ENCODE measurements around the gene CAMTA1. TPM values are rescaled to one million over a fixed set of nuclear protein-coding genes. Genes with fewer than 3 reads are reported as not detected.

Gene CAMTA1
- total and polyA plus RNA-seq, 4 donors: 48.1 to 140 (median 52.3) TPM

- peaks cover 0 to 5% (median 0%) of the 10 kb centered on the region in 4 donors for H3K9me3 ChIP-seq (ENCODE audit: control insufficient read depth in 4 of 4, insufficient read depth in 3 of 4, low read length in 3 of 4)
- 73 to 75% methylated on average over 11 of the region's 11 CpGs for WGBS, 2 donors
- H3K36me3 ChIP-seq (ENCODE audit: control insufficient read depth in 4 of 4, insufficient read depth in 4 of 4, low read length in 4 of 4): no peaks in the 10 kb centered on the region
- no peaks in the 10 kb centered on the region for H3K4me1 ChIP-seq (ENCODE audit: control insufficient read depth in 5 of 5, insufficient read depth in 5 of 5, low read length in 5 of 5)
- TF ChIP-seq, protein P1, sequence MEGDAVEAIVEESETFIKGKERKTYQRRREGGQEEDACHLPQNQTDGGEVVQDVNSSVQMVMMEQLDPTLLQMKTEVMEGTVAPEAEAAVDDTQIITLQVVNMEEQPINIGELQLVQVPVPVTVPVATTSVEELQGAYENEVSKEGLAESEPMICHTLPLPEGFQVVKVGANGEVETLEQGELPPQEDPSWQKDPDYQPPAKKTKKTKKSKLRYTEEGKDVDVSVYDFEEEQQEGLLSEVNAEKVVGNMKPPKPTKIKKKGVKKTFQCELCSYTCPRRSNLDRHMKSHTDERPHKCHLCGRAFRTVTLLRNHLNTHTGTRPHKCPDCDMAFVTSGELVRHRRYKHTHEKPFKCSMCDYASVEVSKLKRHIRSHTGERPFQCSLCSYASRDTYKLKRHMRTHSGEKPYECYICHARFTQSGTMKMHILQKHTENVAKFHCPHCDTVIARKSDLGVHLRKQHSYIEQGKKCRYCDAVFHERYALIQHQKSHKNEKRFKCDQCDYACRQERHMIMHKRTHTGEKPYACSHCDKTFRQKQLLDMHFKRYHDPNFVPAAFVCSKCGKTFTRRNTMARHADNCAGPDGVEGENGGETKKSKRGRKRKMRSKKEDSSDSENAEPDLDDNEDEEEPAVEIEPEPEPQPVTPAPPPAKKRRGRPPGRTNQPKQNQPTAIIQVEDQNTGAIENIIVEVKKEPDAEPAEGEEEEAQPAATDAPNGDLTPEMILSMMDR (IDR thresholded peaks at IDR 0.05; ENCODE audit: control extremely low read depth, extremely low read depth): no peak
- no peak overlapping the region for H3K9ac ChIP-seq (ENCODE audit: insufficient read depth in 1 of 2, low read length in 2 of 2)
- DNase-seq (no peak), ATAC-seq (ENCODE audit: insufficient read depth, low FRiP score) (no peak)
- no peak overlapping the region for H3K4me3 ChIP-seq
- H3K27ac ChIP-seq (ENCODE audit: low read depth in 1 of 2, low read length in 1 of 2): no peak overlapping the region
- H3K27me3 ChIP-seq (ENCODE audit: control insufficient read depth in 3 of 3, insufficient read depth in 3 of 3, low read length in 2 of 3): peaks cover 1 to 10% (median 2%) of the 10 kb centered on the region in 3 donors
Measured at GRCh38 chr1:7086106-7086505, 300.9 kb downstream of the CAMTA1 start.

DNA sequence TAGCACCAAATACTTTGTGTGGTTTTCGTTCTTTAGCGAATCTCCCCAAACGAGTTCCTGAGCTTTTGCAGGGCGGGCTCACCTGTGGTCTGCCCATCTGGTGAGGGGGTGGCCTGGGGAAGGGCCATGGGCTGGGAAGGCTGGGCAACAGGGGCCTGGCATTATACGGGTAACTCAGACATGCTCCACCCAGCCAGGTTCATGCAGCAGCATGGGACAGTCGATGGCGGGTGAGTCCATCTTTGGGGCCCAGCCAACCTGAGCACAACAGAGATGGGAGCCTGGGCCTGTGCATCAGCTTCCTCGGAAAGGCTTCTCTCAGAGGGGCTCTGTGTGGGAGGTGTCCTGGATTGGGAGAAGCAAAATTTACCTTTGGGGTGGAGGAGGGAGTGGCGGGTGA is 302.6 kb downstream of the CAMTA1 start:
- DNase-seq: no peak

DNA sequence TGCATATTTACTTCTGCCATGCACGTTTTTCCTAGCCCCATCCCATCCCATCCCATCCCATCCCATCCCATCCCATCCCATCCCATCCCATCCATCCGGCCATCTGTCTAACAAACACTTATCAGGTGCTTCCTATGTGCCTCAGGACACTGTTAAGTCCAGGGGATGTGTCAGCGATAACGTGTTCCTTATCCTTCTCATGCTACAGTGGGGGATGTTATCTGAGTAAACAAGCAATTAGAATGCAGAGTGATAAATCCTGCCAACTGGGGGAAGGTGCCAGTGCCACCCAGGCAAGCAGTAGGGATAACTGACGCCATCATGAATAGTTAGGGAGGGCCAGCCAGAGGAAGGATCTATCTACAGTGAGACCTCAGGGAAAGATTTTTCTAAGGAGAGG is 304.2 kb downstream of the CAMTA1 start:
- peaks cover 0 to 2% (median 0%) of the 10 kb centered on the region in 4 donors for H3K9me3 ChIP-seq (ENCODE audit: control insufficient read depth in 4 of 4, insufficient read depth in 3 of 4, low read length in 3 of 4)
- no peak overlapping the region for H3K4me3 ChIP-seq
- no peaks in the 10 kb centered on the region for H3K36me3 ChIP-seq (ENCODE audit: control insufficient read depth in 4 of 4, insufficient read depth in 4 of 4, low read length in 4 of 4)
- peaks cover 0 to 13% (median 2%) of the 10 kb centered on the region in 3 donors for H3K27me3 ChIP-seq (ENCODE audit: control insufficient read depth in 3 of 3, insufficient read depth in 3 of 3, low read length in 2 of 3)
- peaks cover 0 to 8% (median 0%) of the 10 kb centered on the region in 5 donors for H3K4me1 ChIP-seq (ENCODE audit: control insufficient read depth in 5 of 5, insufficient read depth in 5 of 5, low read length in 5 of 5)
- 47 to 71% methylated on average over 5 of the region's 5 CpGs for WGBS, 2 donors
- TF ChIP-seq, protein P1 (IDR thresholded peaks at IDR 0.05; ENCODE audit: control extremely low read depth, extremely low read depth): no peak
- no peak overlapping the region for H3K9ac ChIP-seq (ENCODE audit: insufficient read depth in 1 of 2, low read length in 2 of 2)
- H3K27ac ChIP-seq (ENCODE audit: low read depth in 1 of 2, low read length in 1 of 2): no peak overlapping the region
- ATAC-seq (ENCODE audit: insufficient read depth, low FRiP score) (no peak), DNase-seq (no peak)

More for the DNA sequence above, 302.6 kb downstream of the CAMTA1 start:
- 88 to 89% methylated on average over 9 of the region's 9 CpGs for WGBS, 2 donors
- no peaks in the 10 kb centered on the region for H3K36me3 ChIP-seq (ENCODE audit: control insufficient read depth in 4 of 4, insufficient read depth in 4 of 4, low read length in 4 of 4)
- ATAC-seq (ENCODE audit: insufficient read depth, low FRiP score): no peak
- peaks cover 0 to 10% (median 2%) of the 10 kb centered on the region in 3 donors for H3K27me3 ChIP-seq (ENCODE audit: control insufficient read depth in 3 of 3, insufficient read depth in 3 of 3, low read length in 2 of 3)
- no peak overlapping the region for H3K4me3 ChIP-seq
- H3K9me3 ChIP-seq (ENCODE audit: control insufficient read depth in 4 of 4, insufficient read depth in 3 of 4, low read length in 3 of 4): peaks cover 0 to 2% (median 0%) of the 10 kb centered on the region in 4 donors
- TF ChIP-seq, protein P1 (IDR thresholded peaks at IDR 0.05; ENCODE audit: control extremely low read depth, extremely low read depth): no peak
- H3K9ac ChIP-seq (ENCODE audit: insufficient read depth in 1 of 2, low read length in 2 of 2): no peak overlapping the region
- no peak overlapping the region for H3K27ac ChIP-seq (ENCODE audit: low read depth in 1 of 2, low read length in 1 of 2)
- peaks cover 0 to 8% (median 0%) of the 10 kb centered on the region in 5 donors for H3K4me1 ChIP-seq (ENCODE audit: control insufficient read depth in 5 of 5, insufficient read depth in 5 of 5, low read length in 5 of 5)

DNA sequence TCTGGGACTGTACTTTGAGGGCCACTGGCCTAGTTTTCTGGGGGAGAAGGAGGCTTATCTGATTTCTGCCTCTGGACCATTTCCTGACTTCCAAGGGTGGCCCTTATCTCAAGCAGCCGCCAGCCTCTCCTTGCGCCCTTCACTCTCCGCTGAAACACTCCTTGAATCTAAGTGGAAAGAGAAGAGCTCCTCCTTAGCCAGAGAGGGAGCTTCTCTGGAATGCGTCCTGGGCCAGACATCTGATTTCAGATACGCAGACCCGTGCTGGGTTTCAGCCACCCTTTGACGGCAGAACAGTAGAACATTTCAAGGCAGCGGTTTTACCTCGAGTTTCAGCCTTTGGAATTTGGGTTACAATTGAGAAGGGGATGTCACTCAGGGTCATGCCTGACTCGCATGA is 308.0 kb downstream of the CAMTA1 start:
- TF ChIP-seq, protein P1 (IDR thresholded peaks at IDR 0.05; ENCODE audit: control extremely low read depth, extremely low read depth): no peak
- DNase-seq (peak in 1 of 3 donors; percentile 29), ATAC-seq (ENCODE audit: insufficient read depth, low FRiP score) (no peak)
- Histone ChIP-seq H3K36me3 (ENCODE audit: control insufficient read depth in 4 of 4, insufficient read depth in 4 of 4, low read length in 4 of 4) (no peaks in the 10 kb centered on the region), H3K9me3 (ENCODE audit: control insufficient read depth in 4 of 4, insufficient read depth in 3 of 4, low read length in 3 of 4) (no peaks in the 10 kb centered on the region), H3K4me1 (ENCODE audit: control insufficient read depth in 5 of 5, insufficient read depth in 5 of 5, low read length in 5 of 5) (peaks cover 0 to 8% (median 0%) of the 10 kb centered on the region in 5 donors), H3K27me3 (ENCODE audit: control insufficient read depth in 3 of 3, insufficient read depth in 3 of 3, low read length in 2 of 3) (peaks cover 3 to 39% (median 5%) of the 10 kb centered on the region in 3 donors), H3K9ac (ENCODE audit: insufficient read depth in 1 of 2, low read length in 2 of 2) (no peak overlapping the region), H3K27ac (ENCODE audit: low read depth in 1 of 2, low read length in 1 of 2) (no peak overlapping the region), H3K4me3 (no peak overlapping the region)
- WGBS, 2 donors: 45 to 60% methylated on average over 10 of the region's 10 CpGs

Data from lung (tissue), 12 donors.